CD4-positive, alpha-beta T cell treated with Interferon gamma for 1 hour (primary cell): Measurements from ENCODE around the gene CDK8.

ENCODE experiments used
- DNase-seq: peaks from one replicate; pipeline ENCODE4 v3.0.0-alpha.2; 2020

The CDK8 gene

GRCh38 chr13:26323127-26323526, 69.2 kb downstream of the CDK8 start:
- no peak for DNase-seq

DNA sequence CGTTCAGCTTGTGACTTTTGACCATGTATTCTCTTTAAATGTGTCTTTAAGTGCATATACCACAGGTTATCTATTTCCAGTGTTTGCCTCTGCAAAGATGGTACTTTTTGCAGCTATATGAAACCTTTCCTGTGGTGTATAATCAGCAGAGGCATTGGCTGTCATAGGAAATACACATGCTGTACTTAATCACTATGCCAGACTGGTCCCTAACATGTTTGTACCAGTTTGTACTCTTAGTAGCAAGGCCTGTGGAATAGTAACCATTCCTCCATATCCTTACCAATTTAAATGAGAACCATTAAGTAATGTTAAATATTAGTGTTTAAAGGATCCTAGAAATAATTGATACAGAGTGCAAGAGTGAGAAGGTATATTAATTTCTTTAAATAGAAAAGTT, 69.8 kb downstream of the CDK8 start:
- DNase-seq, result no peak

DNA sequence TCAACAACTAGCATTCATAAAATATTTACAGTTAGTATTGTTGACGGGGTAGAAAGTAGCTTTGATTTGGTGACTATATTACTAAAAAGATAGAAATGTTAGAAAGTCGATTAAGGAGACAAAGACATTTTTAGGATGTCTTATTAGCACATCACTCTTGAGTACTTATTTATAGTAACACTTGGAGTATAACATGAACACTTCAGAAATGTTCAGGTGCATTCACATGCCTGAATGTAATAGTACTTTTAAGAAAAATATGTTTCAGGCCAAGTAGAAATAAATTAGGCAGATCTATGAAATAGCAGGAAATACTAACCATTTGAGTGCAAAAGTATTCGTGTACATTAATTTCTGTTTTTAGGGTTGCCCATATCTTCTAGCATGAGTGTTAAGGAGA, 70.4 kb downstream of the CDK8 start:
- no peak for DNase-seq

- DNase-seq, result no peak
Measured at GRCh38 chr13:26324867-26325266, 70.9 kb downstream of the CDK8 start.

GRCh38 chr13:26325876-26326275, 71.9 kb downstream of the CDK8 start:
- DNase-seq, result no peak

- DNase-seq, result no peak
Measured at GRCh38 chr13:26326562-26326961, 72.6 kb downstream of the CDK8 start.

DNA sequence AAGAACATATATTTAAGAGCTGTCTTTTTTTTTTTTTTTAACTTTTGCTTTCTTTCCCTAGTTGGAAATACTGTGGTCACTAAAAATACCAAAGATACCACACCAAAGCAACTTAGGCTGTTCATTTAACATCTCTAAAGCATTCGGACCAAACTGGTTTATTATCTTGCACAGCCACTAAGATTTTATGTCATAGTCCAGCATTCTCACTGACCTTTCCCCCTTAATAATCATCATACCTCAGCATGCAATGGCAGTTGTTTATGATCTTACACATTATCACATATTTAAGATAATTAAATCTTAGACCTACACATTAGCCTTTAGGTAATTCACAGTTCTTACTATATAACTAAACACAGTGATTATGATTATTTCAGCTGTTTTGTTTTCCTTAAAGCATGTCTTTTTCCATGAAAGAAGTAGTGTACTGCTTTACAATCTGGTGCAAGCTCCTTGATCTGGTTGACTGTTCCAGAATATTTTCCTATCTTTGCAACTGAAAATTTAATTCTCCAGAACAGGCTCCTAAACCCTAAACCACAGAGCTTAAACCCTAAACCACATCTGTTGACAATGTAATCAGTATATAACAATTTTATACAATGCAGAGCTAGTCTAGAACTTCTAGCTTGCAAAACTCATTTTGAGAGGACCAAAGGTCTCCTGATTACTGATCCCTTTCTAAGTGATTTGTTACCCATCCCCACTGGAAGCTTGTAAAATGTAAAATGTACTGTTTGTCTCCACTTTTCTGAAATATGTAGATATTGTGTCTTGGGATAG, 74.2 kb downstream of the CDK8 start:
- no peak for DNase-seq

DNA sequence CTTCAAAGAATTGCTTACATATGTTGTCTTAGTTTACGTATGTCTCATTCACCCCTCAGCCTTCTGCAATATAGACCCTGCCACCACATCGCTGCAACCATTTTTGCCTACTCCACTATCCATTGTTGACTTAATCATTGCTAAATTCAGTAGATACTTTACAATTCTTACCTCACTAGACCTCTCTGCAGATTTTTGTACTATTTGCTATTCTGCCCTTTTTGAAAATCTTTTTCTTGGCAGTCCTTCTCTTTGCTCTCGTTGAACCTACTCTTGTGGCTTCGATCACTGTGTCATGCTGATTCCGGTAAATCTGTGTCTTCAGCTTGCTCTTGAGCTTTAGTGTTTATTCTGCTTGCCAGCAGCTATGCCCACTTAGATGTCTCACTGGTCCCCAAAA, 81.2 kb downstream of the CDK8 start:
- no peak for DNase-seq

DNA sequence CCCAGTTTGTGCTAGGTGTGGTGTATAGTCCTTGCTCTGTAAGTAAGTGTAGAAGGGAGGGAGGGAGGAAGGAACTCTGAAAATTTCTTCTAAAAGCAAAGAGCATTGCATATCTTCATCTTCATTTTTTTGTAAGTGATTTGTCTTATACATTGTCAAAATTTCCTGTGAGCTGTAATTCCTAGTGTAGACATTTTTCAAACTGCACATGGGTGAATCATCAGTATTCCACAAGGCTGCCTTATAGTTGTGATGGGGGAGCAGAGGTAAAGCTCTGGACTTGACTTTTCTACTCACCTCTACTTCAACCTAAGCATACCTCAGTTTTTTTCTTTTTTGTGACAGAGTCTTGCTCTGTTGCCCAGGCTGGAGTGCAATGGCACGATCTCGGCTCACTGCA, 86.9 kb downstream of the CDK8 start:
- no peak for DNase-seq

- DNase-seq, result no peak
Measured at GRCh38 chr13:26342898-26343297, 89.0 kb downstream of the CDK8 start.

DNA sequence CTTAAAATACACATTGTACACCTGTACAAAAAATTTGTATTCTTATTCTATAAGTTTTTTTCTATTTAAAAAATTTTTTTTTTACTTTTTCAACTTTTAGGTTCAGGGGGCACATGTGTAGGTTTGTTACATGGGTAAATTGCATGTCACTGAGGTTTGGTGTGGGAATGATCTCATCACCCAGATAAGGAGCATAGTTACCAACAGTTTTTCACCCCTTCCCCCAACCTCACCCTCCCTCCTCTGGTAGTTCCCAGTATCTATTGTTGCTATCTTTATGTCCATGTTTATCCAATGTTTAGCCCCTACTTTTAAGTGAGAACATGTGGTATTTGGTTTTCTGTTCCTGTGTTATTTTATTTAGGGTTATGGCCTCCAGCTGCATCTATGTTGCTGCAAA, 89.9 kb downstream of the CDK8 start:
- DNase-seq, result no peak

DNA sequence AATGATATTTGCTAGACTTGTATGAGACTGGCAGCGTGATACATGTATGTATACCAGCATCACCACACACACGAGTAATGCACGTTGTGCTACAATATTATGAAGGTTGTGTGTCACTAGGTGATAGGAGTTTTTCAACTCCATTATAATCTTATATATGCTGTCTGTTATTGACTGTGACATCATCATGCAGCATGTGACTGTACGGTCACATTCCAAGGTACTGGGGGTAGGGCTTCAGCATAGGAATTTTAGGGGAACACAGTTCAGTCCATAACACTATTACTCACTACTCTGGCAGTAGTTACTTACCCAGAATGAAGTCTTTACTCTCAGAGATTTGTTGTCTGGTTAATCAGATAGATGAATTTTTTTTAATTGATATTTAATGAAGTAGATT, 91.1 kb downstream of the CDK8 start:
- no peak for DNase-seq

GRCh38 chr13:26348966-26349365, 95.0 kb downstream of the CDK8 start:
- DNase-seq, result no peak

- DNase-seq, result no peak
Measured at GRCh38 chr13:26362261-26362660, 108.3 kb downstream of the CDK8 start.

DNA sequence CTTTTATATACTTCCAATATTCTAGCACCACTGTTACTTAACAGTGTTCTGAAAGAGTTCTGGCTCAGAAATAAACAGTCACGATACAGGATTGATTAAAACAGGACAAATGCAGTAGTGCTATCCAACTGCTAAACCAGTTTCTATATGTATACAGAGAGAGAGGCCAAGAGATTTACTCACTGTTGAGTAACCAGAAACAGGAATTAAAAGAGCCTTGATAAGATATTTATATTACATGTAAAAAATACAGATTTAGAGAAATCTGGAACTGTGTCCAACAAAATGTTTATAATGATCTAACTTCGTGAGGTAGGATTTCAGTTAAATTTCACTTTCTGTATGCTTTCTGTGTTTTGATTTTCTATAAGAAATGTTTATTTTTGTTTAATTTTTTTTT, 116.6 kb downstream of the CDK8 start:
- DNase-seq, result no peak

- no peak for DNase-seq
Measured at GRCh38 chr13:26372747-26373146, 118.8 kb downstream of the CDK8 start.

GRCh38 chr13:26376430-26376829, 122.5 kb downstream of the CDK8 start:
- no peak for DNase-seq

GRCh38 chr13:26377038-26377437, 123.1 kb downstream of the CDK8 start:
- DNase-seq, result no peak

DNA sequence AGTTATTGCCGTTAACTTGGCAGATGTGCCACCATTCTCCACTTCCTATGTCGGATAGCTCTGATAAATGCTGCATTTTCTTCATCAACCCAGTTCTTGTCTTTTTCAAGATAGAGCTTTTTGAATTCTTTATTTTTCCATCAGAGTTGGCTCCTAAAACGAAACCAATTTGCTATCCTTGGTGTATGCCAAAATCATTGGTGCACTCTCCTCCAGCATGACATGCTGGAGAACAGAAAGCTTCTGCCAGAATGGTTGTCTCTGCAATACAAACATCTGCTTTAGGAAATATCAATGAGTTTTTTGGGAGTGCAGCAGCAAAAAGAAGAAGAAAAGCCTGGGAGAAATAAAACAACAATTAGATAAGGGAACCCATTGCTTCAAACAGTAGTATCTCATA, 124.2 kb downstream of the CDK8 start:
- no peak for DNase-seq

DNA sequence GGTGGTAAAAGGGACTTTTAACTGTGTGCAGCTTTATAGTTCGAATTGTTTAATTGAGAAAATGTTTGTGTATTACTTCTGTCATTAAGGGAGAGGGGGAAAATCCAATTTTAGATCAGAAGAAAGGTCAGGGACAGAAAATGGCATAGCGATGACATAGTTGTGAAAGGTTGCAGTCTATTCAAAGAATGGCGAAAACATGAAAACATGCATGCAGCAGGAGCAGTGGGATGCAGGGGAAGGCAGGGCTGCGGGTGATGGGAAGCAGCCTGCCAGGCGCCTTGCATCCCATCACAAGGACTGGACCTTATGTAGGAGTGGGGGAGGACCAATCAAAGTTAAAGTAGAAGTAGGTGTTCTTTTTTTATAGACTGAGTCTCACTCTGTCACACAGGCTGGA, 125.9 kb downstream of the CDK8 start:
- DNase-seq, result no peak

DNA sequence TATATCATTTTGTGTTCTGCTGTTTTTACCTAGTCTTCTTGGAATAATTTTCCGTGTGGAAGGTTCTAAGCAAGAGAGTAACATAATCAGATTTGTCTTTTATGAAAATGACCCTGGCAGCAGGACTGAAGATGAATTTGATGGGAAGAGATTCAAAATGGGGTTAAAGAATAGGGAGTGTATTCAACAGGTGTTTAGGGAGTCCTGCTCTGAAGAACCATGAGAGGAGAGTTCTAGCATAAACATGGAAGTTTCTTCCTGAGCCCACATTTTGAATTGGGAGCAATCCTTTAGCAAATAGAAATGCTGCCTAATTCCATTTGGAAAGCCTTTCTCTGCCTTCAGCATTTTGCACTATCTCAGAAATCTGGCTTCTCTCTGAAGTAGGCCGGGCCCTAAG, 127.0 kb downstream of the CDK8 start:
- no peak for DNase-seq

DNA sequence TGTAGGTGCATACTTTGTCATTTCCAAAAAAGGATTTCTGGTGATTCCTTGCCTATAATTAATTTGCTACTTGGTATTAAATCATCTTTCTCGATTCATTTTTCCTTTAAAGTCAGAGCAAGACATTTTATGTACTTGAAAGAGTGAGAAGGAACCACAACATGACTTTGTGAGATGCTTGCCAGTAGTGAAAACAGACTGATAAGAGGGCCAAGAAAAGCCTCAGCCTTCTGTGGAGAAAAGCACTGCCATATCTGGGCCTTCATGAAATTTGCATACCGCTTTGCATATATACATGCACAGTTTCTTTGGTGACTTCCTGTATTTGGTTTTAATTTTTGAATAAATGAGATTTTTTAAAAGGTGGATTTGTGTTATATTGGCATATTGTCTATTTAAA, 128.4 kb downstream of the CDK8 start:
- no peak for DNase-seq

GRCh38 chr13:26382835-26383234, 128.9 kb downstream of the CDK8 start:
- no peak for DNase-seq

DNA sequence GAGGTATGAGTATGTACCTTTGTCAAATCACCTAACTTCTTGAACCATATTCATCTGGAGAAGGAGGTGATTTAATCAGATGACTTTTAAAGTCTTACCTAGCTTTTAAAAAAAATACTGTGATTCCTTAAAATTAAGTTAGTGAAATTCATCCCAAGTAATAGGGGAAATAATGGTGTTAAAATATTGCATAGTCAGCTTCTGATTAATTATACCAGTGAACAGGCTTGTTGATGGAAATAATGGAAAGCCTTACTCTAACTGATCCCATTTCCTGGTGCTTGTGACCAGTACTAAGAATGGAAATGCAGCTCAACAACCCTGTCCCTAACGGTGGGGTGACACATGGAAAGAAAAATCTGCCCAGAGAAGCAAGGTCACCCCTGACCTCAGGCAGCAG, 130.7 kb downstream of the CDK8 start:
- DNase-seq, result no peak

DNA sequence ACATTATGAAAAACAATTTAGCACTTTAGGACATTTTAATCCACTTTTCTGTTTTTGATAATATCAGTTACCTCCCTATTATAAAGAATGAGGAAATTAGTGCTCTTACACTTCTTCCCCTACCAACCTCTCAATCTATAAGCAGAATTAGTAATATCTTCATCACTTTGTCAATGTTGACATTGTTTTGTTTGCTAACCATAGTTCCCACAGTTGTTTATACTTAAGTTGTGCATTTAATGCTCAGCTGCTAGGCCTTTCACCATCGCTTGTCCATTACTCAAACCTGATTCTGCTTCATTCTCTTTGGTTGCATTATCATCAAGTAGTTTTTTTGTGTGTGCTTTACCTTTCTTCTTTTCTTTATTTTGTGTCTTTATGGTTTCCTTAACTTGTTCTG, 132.1 kb downstream of the CDK8 start:
- no peak for DNase-seq

GRCh38 chr13:26390203-26390602, 136.3 kb downstream of the CDK8 start:
- DNase-seq, result no peak
